GM12874 (cell line): ENCODE results near the gene RPL13.

Experiments used
- TF ChIP-seq, protein P1 (sequence below): IDR thresholded peaks from 2 replicates; pipeline ENCODE4 v1.5.1; 2011; ENCODE audit warnings: low read depth, mild to moderate bottlenecking, control low read depth, low read length, moderate library complexity; ENCODE audit not compliant: insufficient read depth

The RPL13 gene

DNA sequence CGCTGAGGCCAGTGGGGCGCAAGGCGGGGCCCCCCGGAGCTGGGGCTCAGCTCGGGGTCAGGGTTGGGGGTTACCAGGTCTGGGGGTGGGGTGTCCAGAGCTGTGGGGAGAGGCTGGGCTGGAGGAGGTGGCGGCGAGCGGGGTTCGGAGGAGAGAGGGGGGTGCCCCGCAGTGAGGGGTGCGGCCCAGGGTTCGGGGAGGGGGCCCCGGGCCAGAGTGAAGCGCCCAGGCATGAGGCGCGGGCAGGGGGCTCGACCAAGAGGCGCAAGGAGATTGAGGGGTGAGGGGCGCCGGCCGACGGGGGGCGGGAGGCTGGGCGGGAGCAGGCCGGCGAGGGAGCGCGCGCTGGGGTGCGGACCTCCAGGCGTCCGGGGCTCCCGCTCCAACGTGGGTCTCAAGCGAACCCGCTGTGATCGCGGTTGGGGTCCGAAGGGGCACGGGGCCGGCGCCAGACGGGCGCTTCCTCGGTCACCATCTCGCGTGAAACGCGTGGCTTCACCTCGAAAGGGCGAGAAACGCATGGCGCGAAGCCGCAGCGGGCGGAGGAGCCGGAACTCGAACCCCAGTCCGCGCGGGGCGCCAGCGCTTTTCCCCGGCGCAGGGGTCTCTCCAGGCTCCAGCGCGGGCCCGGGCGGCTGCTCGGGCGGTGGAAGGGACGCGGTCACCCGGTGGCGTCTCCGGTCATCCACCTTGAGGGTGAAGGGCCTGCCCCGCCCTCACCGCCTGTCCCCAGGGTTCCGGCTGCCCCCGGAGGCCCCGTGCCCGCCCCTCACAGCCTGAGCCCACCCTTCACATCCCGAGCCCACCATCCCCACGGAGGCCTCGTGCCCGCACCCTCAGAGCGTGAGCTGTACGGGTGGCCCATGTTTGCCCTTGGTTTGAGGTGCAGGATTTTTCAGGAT lies 15.9 kb downstream of the RPL13 start:
- TF ChIP-seq, protein P1, sequence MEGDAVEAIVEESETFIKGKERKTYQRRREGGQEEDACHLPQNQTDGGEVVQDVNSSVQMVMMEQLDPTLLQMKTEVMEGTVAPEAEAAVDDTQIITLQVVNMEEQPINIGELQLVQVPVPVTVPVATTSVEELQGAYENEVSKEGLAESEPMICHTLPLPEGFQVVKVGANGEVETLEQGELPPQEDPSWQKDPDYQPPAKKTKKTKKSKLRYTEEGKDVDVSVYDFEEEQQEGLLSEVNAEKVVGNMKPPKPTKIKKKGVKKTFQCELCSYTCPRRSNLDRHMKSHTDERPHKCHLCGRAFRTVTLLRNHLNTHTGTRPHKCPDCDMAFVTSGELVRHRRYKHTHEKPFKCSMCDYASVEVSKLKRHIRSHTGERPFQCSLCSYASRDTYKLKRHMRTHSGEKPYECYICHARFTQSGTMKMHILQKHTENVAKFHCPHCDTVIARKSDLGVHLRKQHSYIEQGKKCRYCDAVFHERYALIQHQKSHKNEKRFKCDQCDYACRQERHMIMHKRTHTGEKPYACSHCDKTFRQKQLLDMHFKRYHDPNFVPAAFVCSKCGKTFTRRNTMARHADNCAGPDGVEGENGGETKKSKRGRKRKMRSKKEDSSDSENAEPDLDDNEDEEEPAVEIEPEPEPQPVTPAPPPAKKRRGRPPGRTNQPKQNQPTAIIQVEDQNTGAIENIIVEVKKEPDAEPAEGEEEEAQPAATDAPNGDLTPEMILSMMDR, result no peak

DNA sequence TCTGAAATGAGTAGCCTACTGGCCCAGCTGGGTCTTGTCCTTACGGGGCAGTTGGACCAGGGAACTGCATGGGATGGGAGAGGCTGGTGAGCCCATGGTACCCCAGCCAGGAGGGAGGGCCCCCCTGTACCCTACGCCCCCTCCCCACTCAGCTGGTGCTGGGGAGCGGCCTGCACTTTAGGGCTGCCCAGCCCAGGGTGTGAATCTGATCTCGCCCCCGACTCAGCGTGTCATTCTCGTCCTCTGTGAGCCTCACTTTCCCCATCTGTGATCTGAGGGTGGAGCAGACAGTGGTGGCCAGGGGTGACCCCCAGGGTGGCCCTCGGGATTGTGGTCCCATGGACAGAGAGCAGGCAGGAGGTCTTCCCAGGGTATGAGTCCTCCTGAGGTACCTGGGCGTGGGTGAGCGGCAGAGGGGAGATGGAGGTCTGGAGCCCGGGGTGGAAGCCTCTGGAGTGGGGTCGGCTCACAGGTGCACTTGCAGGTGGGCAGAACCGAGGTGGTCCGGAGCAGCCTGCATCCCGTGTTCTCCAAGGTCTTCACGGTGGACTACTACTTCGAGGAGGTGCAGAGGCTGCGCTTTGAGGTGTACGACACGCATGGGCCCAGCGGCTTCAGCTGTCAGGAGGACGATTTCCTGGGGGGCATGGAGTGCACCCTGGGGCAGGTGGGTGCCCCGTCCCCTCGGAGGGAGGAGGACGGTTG lies 16.7 kb downstream of the RPL13 start:
- TF ChIP-seq, protein P1, result no peak

DNA sequence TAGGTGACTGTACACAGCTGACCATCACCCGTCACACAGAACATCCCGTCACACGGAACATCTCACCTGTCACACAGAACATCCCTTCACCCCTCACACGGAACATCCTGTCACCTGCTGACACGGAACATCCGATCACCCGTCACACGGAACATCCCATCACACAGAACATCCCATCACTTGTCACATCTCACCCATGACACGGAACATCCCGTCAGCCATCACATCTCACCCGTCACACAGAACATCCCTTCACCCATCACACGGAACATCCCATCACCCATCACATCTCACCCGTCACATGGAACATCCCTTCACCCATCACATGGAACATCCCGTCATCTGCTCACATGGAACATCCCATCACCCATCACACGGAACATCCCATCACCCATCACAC lies 18.9 kb downstream of the RPL13 start:
- TF ChIP-seq, protein P1, result no peak

DNA sequence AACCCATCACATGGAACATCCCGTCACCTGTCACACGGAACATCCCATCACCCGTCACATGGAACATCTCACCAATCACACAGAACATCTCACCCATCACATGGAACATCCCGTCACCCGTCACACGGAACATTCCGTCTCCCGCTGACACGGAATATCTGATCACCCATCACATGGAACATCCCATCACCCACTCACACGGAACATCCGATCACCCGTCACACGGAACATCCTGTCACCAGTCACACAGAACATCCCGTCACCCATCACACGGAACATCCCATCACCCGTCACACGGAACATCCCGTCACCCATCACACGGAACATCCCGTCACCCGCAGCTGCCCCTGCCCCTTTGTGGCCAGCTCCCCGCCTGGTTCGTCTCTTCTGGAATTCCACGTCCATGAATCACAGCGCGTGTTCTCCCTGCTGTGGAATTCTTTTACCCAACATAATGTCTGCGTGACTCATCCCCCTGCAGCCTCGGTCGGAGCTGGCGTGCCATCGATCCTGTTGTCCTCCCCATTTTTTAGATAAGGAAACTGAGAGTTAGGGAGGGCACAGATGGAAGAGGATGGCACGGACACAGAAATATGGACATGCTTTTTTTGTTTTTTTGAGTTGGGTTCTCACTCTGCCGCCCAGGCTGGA lies 20.7 kb downstream of the RPL13 start:
- TF ChIP-seq, protein P1, result no peak

DNA sequence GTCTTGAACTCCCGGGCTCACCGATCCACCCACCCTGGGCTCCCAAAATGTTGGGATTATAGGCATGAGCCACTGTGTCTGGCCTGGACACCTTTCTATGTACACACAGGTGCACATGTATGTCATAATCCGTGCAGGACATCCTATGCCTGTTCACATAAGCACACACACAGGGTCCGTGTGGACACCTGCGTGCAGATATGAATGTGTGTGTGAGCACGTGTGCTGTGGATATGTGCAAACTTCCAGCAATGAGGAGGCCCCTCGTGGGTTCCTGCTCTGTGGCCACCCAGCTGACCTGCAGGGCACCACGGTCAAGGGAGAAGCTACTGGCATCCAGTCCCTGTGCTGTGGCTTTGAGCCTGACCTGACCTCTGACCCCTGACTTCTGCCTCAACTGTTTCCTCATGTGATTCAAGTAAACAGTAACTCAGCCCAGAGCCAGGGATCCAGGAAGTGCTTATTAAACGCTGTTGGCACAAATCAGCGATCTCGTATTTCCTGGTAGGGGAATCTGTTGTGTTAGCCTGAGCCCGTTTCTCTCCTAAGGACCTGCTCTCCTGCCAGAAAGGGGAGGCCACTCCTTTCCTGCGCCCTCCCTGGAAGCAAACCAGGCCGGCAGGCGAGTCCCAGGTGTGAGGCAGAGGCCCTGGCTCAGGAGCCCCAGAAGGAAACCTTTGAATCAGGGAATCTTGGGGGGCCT lies 21.5 kb downstream of the RPL13 start:
- TF ChIP-seq, protein P1, result no peak

DNA sequence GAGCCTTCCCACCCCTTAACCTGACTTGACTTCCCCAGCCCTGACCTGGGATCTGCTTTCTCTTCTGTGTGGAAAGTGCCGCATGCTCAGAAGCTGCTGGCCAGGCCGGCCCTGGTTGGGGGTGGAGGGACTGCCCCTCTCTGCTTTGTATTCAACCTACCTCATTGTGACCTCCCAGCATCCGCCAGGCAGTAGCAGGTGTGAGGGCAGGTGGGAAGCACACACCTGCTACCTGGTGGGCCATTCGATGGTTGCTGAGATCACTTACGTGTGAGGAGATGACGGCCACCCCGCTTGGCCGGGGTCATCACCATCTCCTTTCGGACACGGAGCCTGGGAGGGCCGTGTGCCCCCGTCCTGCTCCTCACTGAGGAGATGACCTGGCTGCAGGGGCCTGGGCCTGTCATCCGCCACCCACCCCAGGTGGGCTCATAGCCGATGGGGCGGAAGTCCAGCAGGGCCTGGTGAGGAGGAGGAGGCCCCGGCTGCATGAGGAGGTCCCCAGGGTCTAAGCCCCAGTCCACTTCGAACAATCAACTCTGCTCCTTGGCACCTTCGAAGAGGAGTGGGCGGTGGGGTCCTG lies 22.2 kb downstream of the RPL13 start:
- TF ChIP-seq, protein P1, result no peak
